H9 (cell line): Measurements from ENCODE around the gene IL3. TPM values are rescaled to one million over a fixed set of nuclear protein-coding genes. Genes with fewer than 3 reads are reported as not detected.

Source experiments
- DNase-seq: peaks from one replicate; pipeline ENCODE4 v3.0.0-alpha.2; 2017
- H2AFZ ChIP-seq: one replicate; pipeline ENCODE4 v1.6.1; 2013; ENCODE audit warnings: mild to moderate bottlenecking, low read length, control low read depth, moderate library complexity
- H2AK5ac ChIP-seq: 2 replicates; pipeline ENCODE4 v1.6.1; 2013; ENCODE audit warnings: low read length, control low read depth, mixed read lengths; ENCODE audit not compliant: insufficient read length
- H2BK120ac ChIP-seq: one replicate; pipeline ENCODE4 v1.6.1; 2013; ENCODE audit warnings: low read depth, mild to moderate bottlenecking, low read length, control low read depth, inconsistent platforms; ENCODE audit not compliant: poor library complexity, severe bottlenecking
- H2BK12ac ChIP-seq: 2 replicates; pipeline ENCODE4 v1.6.1; 2013; ENCODE audit warnings: low read length, control low read depth, mixed read lengths, low read depth; ENCODE audit not compliant: insufficient read length
- H2BK15ac ChIP-seq: 2 replicates; pipeline ENCODE4 v1.6.1; 2013; ENCODE audit warnings: low read depth, low read length, control low read depth
- H2BK20ac ChIP-seq: one replicate; pipeline ENCODE4 v1.6.1; 2013; ENCODE audit warnings: low read depth, mild to moderate bottlenecking, low read length, control low read depth, inconsistent platforms; ENCODE audit not compliant: poor library complexity, severe bottlenecking
- H2BK5ac ChIP-seq: 2 replicates; pipeline ENCODE4 v1.6.1; 2013; ENCODE audit warnings: low read length, control low read depth, mixed read lengths; ENCODE audit not compliant: insufficient read length
- H3K14ac ChIP-seq: 2 replicates; pipeline ENCODE4 v1.6.1; 2013; ENCODE audit warnings: low read length, control low read depth; ENCODE audit not compliant: insufficient read depth
- H3K18ac ChIP-seq: 2 replicates; pipeline ENCODE4 v1.6.1; 2013; ENCODE audit warnings: low read depth, mild to moderate bottlenecking, mixed read lengths, low read length, control low read depth; ENCODE audit not compliant: insufficient read length
- H3K23ac ChIP-seq: 2 replicates; pipeline ENCODE4 v1.6.1; 2013; ENCODE audit warnings: low read length, control low read depth, mixed read lengths, low read depth; ENCODE audit not compliant: insufficient read length
- H3K23me2 ChIP-seq: 2 replicates; pipeline ENCODE4 v1.6.1; 2013; ENCODE audit warnings: low read depth, mild to moderate bottlenecking, mixed read lengths, low read length, control low read depth; ENCODE audit not compliant: insufficient read length, poor library complexity, severe bottlenecking
- H3K27ac ChIP-seq: 2 replicates; pipeline ENCODE4 v1.5.1; 2013; ENCODE audit warnings: low read length, control low read depth, mixed read lengths, low read depth; ENCODE audit not compliant: insufficient read length
- H3K27me3 ChIP-seq: 2 replicates; pipeline ENCODE4 v1.6.1; 2013; ENCODE audit warnings: low read length, control low read depth, inconsistent platforms; ENCODE audit not compliant: insufficient read depth
- H3K4ac ChIP-seq: 2 replicates; pipeline ENCODE4 v1.6.1; 2013; ENCODE audit warnings: low read depth, mild to moderate bottlenecking, control low read depth, inconsistent platforms, low read length, moderate library complexity
- H3K4me1 ChIP-seq: 2 replicates; pipeline ENCODE4 v1.6.1; 2013; ENCODE audit warnings: low read length, control low read depth, inconsistent platforms; ENCODE audit not compliant: insufficient read depth
- H3K4me2 ChIP-seq: 2 replicates; pipeline ENCODE4 v1.6.1; 2013; ENCODE audit warnings: low read length, control low read depth, mixed read lengths; ENCODE audit not compliant: insufficient read length, insufficient read depth
- H3K56ac ChIP-seq: 2 replicates; pipeline ENCODE4 v1.6.1; 2013; ENCODE audit warnings: low read depth, mild to moderate bottlenecking, mixed read lengths, low read length, control low read depth; ENCODE audit not compliant: insufficient read length
- H3K79me1 ChIP-seq: 2 replicates; pipeline ENCODE4 v1.6.1; 2013; ENCODE audit warnings: low read depth, mild to moderate bottlenecking, moderate library complexity, low read length, control low read depth, inconsistent platforms; ENCODE audit not compliant: insufficient read depth, poor library complexity, severe bottlenecking
- H3K79me2 ChIP-seq: 2 replicates; pipeline ENCODE4 v1.6.1; 2013; ENCODE audit warnings: low read length, control low read depth, inconsistent platforms; ENCODE audit not compliant: insufficient read depth
- H3K9ac ChIP-seq: 2 replicates; pipeline ENCODE4 v1.6.1; 2013; ENCODE audit warnings: low read length, control low read depth, mixed read lengths; ENCODE audit not compliant: insufficient read length; ENCODE audit errors: extremely low read depth
- H3K9me3 ChIP-seq: one replicate; pipeline ENCODE4 v1.6.1; 2013; ENCODE audit warnings: low read depth, low read length, inconsistent platforms; ENCODE audit not compliant: control insufficient read depth
- H3T11ph ChIP-seq: one replicate; pipeline ENCODE4 v1.6.1; 2013; ENCODE audit warnings: mild to moderate bottlenecking, low read length, control low read depth, inconsistent platforms
- H4K20me1 ChIP-seq: one replicate; pipeline ENCODE4 v1.6.1; 2013; ENCODE audit not compliant: control insufficient read depth, insufficient read length, insufficient read depth
- H4K5ac ChIP-seq: 2 replicates; pipeline ENCODE4 v1.6.1; 2013; ENCODE audit warnings: low read depth, mild to moderate bottlenecking, mixed read lengths, low read length, control low read depth; ENCODE audit not compliant: insufficient read length
- H4K8ac ChIP-seq: replicated peaks from 2 replicates; pipeline ENCODE4 v1.6.1; 2013; ENCODE audit warnings: low read length, control low read depth, mixed read lengths, low read depth; ENCODE audit not compliant: insufficient read length
- H4K91ac ChIP-seq: 2 replicates; pipeline ENCODE4 v1.6.1; 2013; ENCODE audit warnings: low read depth, mild to moderate bottlenecking, moderate library complexity, mixed read lengths, low read length, control low read depth; ENCODE audit not compliant: insufficient read length
- H3K27ac Mint-ChIP-seq, 3 experiments: 2 replicates in 2 of 3; 3 replicates in 1 of 3; pipeline ENCODE4 v1.8.0; 2020 to 2021; ENCODE audit warnings: mixed read lengths in 3 of 3, mild to moderate bottlenecking in 1 of 3, moderate library complexity in 1 of 3
- H3K27me3 Mint-ChIP-seq: 2 replicates; pipeline ENCODE4 v1.8.0; 2021; ENCODE audit warnings: low read depth, mild to moderate bottlenecking, moderate library complexity, mixed read lengths
- H3K36me3 Mint-ChIP-seq, 3 experiments: 2 replicates in 2 of 3; 3 replicates in 1 of 3; pipeline ENCODE4 v1.8.0; 2020 to 2021; ENCODE audit warnings: low read depth in 3 of 3, mixed read lengths in 3 of 3; ENCODE audit not compliant: insufficient read depth in 1 of 3
- H3K4me1 Mint-ChIP-seq, 2 experiments: 2 replicates each; pipeline ENCODE4 v1.8.0; 2020; ENCODE audit warnings: mixed read lengths in 2 of 2
- H3K4me3 Mint-ChIP-seq, 2 experiments: 2 replicates in 1 of 2; 3 replicates in 1 of 2; pipeline ENCODE4 v1.8.0; 2020 to 2021; ENCODE audit warnings: mild to moderate bottlenecking in 2 of 2, mixed read lengths in 2 of 2, moderate library complexity in 1 of 2
- H3K9me3 Mint-ChIP-seq, 2 experiments: 2 replicates in 1 of 2; 3 replicates in 1 of 2; pipeline ENCODE4 v1.8.0; 2020; ENCODE audit warnings: mild to moderate bottlenecking in 2 of 2, mixed read lengths in 2 of 2, moderate library complexity in 1 of 2
- CTCF ChIP-seq: fragments of 200-600 bp; sonication (generic); conservative IDR thresholded peaks from 3 replicates; pipeline ENCODE4 v1.8.0; 2021; ENCODE audit warnings: antibody characterized with exemption, mild to moderate bottlenecking
- WGBS: extraction: QIAGEN DNeasy Blood & Tissue Kit; methylation state at CpG from one replicate; pipeline ENCODE4 v1.1.7; 2013; ENCODE audit warnings: missing lambda C conversion rate, low lambda C conversion rate, mixed read lengths; ENCODE audit not compliant: insufficient read length; ENCODE audit errors: extremely low coverage; 5-methylcytosine and 5-hydroxymethylcytosine counted together
- total RNA-seq: library from RNA; stranded (reverse); gene quantifications from 2 replicates; pipeline ENCODE4 v1.2.1, GENCODE V29; 2021

Gene IL3
- total RNA-seq, 1 experiment from 2014 or later: not detected

DNA sequence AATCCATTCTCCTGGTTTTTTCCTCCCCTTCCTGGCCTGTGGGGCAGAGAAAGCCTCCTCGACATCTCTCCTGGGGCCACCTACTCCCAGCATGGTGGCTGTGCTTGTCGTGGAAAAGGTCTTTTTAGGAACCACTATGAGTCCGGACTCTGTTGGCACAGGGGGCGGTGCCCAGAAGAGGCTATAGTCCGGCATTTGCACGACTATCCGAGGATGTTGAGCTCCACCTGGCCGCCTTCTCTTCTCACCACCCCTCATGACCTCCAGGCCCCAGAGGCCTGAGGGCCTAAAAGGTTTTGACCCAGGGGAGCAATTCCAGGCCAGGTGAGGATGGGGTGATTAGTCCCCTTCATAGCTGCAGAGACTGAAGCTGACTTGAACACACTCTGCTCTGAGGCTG lies 27.2 kb downstream of the IL3 start:
- Mint-ChIP-seq H3K4me1 (no peaks in the 10 kb centered on the region), H3K4me3 (no peak overlapping the region), H3K27ac (no peak overlapping the region), H3K9me3 (no peaks in the 10 kb centered on the region; a peak in 1 of 5 replicates), H3K27me3 (peaks cover 3% of the 10 kb centered on the region; the same call in 1 of the 2 replicates), H3K36me3 (no peaks in the 10 kb centered on the region)
- H3K79me1 ChIP-seq: no peaks in the 10 kb centered on the region
- H3K27me3 ChIP-seq: no peaks in the 10 kb centered on the region
- no peak overlapping the region for H2BK20ac ChIP-seq
- H2AK5ac ChIP-seq: no peak overlapping the region
- no peak overlapping the region for H3K4ac ChIP-seq
- no peak overlapping the region for H3K27ac ChIP-seq
- H3K4me2 ChIP-seq: no peak overlapping the region
- no peak overlapping the region for H4K5ac ChIP-seq
- WGBS: no CpG with 5 or more reads among the region's 8 CpGs
- no peaks in the 10 kb centered on the region for H3K23me2 ChIP-seq
- H3K9ac ChIP-seq: no peak overlapping the region
- no peaks in the 10 kb centered on the region for H4K20me1 ChIP-seq
- no peaks in the 10 kb centered on the region for H3K9me3 ChIP-seq
- no peaks in the 10 kb centered on the region for H3K79me2 ChIP-seq
- H3K4me1 ChIP-seq: no peaks in the 10 kb centered on the region
- H2BK15ac ChIP-seq: no peak overlapping the region
- H4K91ac ChIP-seq: no peak overlapping the region
- no peak overlapping the region for H3K56ac ChIP-seq
- H2BK120ac ChIP-seq: no peak overlapping the region
- H3K23ac ChIP-seq: no peak overlapping the region
- H3K14ac ChIP-seq: no peak overlapping the region
- H3T11ph ChIP-seq: no peak overlapping the region
- H2BK12ac ChIP-seq: no peak overlapping the region
- H3K18ac ChIP-seq: no peak overlapping the region
- no peak overlapping the region for H2AFZ ChIP-seq
- no peak overlapping the region for H4K8ac ChIP-seq
- H2BK5ac ChIP-seq: no peak overlapping the region
- no peak for DNase-seq
- no peak for TF ChIP-seq CTCF
